Activated CD4-positive, CD25-positive, alpha-beta regulatory T cell treated with anti-CD3 and anti-CD28 coated beads, Interleukin-2, amount 50 U/mL, for 72 hours (primary cell): Measurements from ENCODE around the gene FAM168B.
"Not testable (repeated sequence)": the region's sequence is repeated elsewhere in the genome, so short reads cannot be mapped to it uniquely, and the experiment has no call there.

Experiments
- DNase-seq: peaks from one replicate; pipeline ENCODE4 v3.0.0; 2021

FAM168B gene

GRCh38 chr2:131094463-131095281 is 1.4 kb upstream of the FAM168B start:
- no peak for DNase-seq

GRCh38 chr2:131093696-131094462 is 619 bp upstream of the FAM168B start:
- DNase-seq, result peak; percentile 38

- DNase-seq, result no peak
Measured at GRCh38 chr2:131092458-131093005, 728 bp downstream of the FAM168B start.

- no peak for DNase-seq
Measured at GRCh38 chr2:131085646-131086045, 7.6 kb downstream of the FAM168B start.

- DNase-seq, result no peak
Measured at GRCh38 chr2:131081190-131081589, 12.1 kb downstream of the FAM168B start.

- DNase-seq, result not testable (repeated sequence)
Measured at GRCh38 chr2:131079931-131080330, 13.3 kb downstream of the FAM168B start.

GRCh38 chr2:131077966-131078365 is 15.3 kb downstream of the FAM168B start:
- DNase-seq, result no peak

- DNase-seq, result no peak
Measured at GRCh38 chr2:131077182-131077846, 15.9 kb downstream of the FAM168B start.

- DNase-seq, result no peak
Measured at GRCh38 chr2:131076707-131077106, 16.6 kb downstream of the FAM168B start.

GRCh38 chr2:131075578-131075977 is 17.7 kb downstream of the FAM168B start:
- DNase-seq, result not testable (repeated sequence)

GRCh38 chr2:131068172-131068571 is 25.1 kb downstream of the FAM168B start:
- DNase-seq, result not testable (repeated sequence)

- DNase-seq, result no peak
Measured at GRCh38 chr2:131067465-131068125, 25.7 kb downstream of the FAM168B start.

GRCh38 chr2:131064589-131065512 is 28.4 kb downstream of the FAM168B start:
- DNase-seq, result no peak

- DNase-seq, result no peak
Measured at GRCh38 chr2:131063501-131064283, 29.6 kb downstream of the FAM168B start.

GRCh38 chr2:131058920-131059319 is 34.3 kb downstream of the FAM168B start:
- DNase-seq, result no peak

GRCh38 chr2:131058214-131058843 is 34.9 kb downstream of the FAM168B start:
- no peak for DNase-seq

GRCh38 chr2:131056932-131057287 is 36.4 kb downstream of the FAM168B start:
- no peak for DNase-seq

GRCh38 chr2:131056204-131056931 is 36.9 kb downstream of the FAM168B start:
- DNase-seq, result no peak
